Activated CD8-positive, alpha-beta memory T cell treated with anti-CD3 and anti-CD28 coated beads, Interleukin-2, amount 50 U/mL, for 1 hour (primary cell): ENCODE results near the gene NDUFAB1.
"Not testable (repeated sequence)": the region's sequence is repeated elsewhere in the genome, so short reads cannot be mapped to it uniquely, and the experiment has no call there.

Experiments
- DNase-seq: peaks from one replicate; pipeline ENCODE4 v3.0.0-alpha.2; 2020; ENCODE audit errors: extremely low read depth

The NDUFAB1 gene

DNA sequence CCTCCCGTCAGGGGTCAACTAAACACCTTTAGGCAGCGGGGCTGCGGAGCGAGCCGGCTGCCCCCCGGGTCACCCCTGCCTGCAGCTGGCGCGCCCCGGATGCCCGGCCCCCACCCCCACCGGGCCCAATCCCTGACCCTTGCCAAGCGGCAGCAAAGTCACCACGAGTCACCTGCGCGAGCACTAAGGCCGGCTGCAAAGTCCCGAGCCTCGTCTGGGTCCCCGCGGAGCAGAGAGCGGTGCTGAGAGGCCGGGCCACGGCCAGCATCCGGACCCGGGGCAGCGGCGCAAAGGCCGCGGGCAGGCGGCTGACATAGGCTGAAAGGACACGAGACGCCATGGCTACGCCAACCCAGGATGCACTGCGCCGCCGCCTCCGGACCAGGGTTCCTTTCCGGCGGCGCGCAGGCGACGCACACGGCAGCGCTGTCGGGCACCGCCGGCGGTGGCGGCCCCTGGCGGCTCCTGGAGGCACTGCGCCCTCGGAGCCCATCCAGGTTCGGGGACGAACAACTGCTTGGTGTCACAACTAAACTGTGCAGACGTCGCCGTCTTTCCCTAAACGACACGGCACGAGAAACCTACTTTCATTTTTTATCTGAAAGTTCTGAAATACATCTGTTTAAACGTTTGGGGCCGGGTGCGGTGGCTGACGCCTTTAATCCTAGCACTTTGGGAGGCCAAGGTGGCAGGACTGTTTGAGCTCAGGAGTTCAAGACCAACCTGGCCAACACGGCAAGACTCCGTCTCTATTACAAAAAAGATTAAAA lies at the start of gene NDUFAB1:
TSS of gene NDUFAB1 (minus strand) at position 366 of the 770 bp plus-strand sequence. CDS start at position 340, 26 bp downstream.
- peak; percentile 54 for DNase-seq

DNA sequence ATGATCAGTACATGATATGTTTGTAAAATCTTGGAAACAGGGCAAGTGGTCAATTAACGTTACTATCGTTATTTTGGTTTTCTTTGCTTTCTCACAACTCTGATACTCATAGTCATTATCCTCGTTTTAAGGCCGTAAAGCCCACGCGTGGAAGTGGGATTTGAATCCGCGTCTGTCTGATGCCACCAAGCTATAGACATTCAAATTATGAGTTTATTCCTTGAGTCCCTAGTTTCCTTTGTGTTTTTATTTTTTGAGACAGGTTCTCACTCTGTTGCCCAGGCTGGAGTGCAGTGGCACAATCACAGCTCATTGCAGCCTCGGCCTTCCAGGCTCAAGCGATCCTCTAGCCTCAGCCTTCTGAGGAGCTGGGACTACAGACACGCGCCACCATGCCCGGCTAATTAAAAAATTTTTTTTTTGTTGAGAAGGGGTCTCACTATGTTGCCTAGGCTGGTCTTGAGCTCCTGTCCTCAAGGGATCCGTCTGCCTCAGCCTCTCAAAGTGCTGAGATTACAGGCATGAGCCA lies 46.2 kb upstream of the NDUFAB1 start:
- no peak for DNase-seq

DNA sequence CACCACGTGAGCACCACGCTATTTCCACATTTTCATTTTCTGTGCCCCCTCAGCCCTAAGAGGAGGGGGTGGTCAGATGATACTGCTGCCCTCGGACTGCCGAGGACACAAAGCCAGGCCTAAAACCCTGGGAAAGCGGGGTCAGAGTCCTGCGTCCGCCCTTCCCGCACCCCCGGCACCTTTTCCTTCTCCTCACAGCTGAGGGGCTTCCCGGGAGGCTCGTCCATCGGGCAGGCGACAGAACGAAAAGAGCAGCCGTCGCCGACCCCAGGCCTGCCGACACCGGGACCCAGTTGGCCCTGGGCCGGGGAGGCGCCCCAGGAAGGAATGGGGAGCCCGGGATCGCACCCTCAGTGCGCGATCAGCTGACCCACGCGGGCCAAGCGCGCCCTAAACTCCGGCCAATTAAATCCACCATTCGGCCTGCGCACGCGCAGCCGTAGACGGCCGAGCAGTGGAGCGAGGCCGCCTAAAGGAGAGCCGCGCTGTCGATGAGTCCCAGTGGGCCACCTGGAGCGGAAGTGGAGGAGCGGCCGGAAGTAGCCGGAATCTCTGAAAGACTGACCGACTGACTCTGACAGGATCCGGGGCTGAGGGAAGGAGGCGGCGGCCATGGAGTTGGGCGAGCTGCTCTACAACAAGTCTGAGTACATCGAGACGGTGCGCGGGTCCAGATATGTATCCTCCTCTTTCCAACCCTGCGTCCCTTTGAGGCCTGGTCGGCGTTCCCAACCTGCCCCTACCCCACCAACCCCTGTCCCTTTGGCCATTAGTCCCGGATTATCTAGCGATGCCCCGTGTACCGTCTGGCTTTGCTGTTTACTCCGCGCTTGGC lies 45.0 kb upstream of the NDUFAB1 start, which contains the start of the genes DCTN5 and PALB2:
TSS of gene DCTN5 (plus strand) at position 536 of the 835 bp plus-strand sequence. CDS start at position 613, 77 bp downstream.
TSS of gene PALB2 (minus strand) at position 380 of the 835 bp plus-strand sequence. CDS start at position 227, 153 bp downstream.
- DNase-seq = peak; percentile 58

DNA sequence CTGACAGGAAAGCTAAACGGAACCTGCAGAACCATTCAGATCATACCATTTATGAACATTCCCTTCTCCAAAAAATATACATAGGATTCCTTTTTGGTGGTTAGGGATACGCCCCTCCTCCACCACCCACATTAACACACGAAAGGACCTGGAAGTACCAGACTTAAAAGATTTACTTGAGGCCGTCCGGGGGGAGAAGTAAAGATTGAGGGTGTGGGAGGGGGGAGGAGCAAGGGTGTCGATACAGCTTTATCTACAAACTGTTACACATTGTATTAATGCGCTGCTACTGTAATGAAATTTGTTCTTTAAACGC lies 44.5 kb upstream of the NDUFAB1 start:
- no peak for DNase-seq

DNA sequence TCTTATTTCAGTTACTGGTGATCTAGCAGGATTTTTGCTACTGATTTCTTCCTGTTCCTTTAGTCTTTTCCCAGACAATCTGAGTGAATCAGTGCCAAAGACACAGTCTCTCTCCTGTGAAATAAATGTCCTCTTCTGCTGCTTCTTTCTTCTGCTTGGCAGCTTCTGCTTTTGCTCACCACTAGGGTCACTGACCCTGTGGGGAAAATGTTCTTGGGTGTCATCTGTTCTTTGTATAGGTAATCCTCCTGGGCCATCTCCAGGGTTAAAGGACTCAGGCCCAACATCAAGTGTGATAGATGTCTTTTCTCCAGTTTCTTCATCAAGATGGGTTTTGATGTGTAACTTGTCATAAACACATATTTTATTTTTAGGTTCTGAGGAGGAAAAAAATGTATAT lies 39.8 kb upstream of the NDUFAB1 start:
- no peak for DNase-seq

DNA sequence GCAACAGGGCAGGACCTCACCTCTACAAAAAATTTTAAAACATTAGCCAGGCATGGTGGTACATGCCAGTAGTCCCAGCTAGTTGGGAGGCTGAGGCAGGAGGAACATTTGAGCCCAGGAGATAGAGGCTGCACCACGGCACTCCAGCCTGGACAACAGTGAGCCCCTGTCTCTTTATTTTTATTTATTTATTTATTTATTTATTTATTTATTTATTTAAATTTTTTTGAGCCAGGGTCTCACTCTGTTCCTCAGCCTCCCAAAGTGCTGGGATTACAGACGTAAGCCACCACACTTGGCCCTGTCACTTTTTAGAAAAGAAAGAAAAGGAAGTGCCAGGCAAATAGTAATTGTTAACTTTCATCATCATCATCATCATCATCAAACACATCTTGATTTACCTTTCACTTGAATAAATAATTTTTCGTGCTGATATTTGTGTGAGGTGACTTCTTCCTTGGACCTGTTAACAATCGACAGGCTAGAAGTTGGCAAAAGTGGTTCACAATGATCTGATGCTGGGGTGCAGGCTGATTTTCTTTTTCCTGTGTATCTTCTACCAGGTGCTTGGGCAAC lies 38.4 kb upstream of the NDUFAB1 start:
- no peak for DNase-seq

DNA sequence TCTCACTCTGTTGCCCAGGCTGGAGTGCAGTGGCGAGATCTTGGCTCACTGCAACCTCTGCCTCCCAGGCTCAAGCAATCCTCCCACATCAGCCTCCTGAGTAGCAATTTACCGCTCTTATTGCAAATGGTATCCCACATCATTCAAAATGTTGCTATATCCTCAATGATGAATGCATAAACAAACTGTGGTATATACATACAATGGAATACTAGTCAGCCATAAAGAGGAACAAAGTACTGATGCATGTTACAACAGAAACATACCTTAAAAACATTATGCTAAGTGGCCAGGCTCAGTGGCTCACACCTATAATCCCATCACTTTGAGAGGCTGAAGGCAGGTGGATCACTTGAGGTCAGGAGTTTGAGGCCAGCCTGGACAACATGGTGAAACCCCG lies 35.8 kb upstream of the NDUFAB1 start:
- not testable (repeated sequence) for DNase-seq

DNA sequence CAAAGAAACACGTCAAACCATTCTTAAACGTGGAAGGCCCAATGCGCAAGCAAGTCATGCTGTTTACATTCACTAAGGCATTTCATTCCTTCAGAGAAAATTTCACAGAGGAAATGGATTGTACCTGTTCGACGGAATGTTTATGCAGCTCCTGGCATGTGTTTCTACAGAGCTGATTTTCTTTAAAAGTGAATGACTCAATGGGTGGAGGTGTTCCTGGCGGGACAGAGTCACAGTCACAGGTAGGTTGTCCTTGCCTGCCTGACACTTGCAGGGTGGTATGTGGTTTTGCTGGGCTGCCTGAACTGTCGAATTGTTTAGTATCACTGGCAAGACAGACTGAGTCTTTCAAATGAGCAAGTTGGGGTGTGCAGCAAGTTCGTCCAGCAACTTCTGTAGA lies 33.4 kb upstream of the NDUFAB1 start:
- DNase-seq = no peak

DNA sequence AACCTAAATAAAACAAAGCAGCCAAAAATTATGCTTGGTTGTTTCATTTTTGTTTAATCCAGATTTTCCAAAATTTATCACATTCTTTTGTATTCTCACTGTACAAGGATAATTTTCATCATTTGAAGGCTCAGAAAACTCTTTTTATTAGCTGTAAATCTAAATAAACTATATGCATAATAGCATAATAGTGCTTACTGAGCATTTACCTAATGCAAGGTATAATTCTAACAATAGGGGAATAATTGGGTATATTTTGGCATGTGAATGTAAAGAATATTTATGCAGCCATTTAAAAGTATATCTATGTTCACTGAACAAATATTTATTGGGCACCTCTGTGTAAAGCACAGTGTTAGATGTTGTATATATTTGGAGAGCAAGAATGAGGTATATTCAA lies 28.0 kb upstream of the NDUFAB1 start:
- DNase-seq = no peak

DNA sequence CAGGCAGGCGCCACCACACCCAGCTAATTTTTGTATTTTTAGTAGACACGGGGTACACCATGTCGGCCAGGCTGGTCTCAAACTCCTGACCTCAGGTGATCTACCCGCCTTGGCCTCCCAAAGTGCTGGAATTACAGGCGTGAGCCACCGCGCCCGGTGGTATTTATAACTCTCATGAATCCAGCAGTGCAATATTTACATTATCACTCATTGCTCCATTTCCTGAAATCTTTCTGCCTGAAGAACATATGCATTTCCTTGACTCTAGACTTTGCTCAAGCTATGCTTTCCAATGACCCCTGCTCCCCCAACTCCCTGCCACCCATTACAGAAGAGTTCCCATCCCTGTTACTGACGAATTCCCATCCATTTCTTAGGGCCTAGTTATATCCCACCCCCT lies 19.7 kb upstream of the NDUFAB1 start:
- DNase-seq = no peak

DNA sequence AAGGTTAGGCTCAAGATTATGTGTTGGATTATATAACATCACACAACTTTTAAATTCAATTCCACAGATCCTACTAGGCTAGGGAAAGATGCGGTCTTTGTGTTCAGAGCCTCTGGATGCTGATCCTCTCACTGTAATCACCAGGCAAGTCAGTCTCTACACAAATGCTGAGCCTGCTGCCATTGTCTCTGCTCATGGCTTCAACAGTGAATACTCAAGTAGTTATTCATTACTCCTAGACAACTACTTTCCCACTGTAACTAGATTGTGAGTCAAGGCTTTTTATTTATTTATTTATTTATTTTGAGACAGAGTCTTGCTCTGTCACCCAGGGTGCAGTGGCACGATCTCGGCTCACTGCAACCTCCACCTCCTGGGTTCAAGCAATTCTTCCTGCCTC lies 15.8 kb upstream of the NDUFAB1 start:
- no peak for DNase-seq

DNA sequence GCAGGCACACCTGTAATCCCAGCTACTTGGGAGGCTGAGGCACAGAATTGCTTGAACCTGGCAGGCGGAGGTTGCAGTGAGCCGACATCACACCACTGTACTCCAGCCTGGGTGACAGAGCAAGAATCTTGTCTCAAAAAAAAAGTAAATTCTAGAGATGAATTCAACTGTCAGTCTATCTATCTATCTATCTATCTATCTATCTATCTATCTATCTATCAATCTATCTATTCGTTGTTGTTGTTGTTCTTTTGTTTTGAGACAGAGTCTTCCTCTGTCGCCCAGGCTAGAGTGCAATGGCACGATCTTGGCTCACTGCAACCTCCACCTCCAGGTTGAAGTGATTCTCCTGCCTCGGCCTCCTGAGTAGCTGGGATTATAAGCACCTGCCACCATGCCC lies 14.8 kb upstream of the NDUFAB1 start:
- DNase-seq = not testable (repeated sequence)

DNA sequence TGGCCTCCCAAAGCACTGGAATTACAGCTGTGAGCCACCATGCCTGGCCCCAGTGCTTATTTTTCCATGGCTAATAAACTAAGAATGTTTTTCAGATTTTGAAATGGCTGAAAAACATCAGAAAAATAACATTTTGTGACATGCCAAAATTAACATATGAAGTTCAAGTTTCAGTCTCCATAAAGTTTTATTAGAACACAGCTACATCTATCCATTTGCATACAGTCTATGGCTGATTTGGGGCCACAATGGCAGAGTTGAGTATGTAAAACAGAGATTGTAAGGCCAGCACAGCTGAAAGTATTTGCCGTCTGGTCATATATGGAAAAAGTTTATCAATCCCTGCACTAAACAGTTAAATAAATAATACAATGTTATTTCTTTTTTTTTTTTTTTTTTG lies 13.8 kb upstream of the NDUFAB1 start:
- no peak for DNase-seq

DNA sequence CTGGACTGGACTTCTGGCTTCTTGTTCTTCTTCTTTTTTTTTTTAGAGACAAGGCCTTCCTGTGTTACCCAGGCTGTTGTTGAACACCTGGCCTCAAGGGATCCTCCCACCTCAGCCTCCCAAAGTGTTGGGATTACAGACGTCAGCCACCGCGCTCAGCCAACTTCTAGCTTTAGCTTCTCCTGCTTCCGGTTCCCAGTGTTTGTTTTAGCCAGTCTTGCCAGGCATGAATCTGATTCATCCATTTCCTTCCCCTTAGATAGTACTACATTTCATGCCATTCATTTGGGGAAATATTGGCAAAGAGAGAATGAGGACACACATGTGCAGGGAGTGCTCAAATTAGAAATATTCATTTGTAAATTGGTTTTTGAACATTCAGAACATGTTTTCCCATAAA lies 12.1 kb upstream of the NDUFAB1 start:
- no peak for DNase-seq

DNA sequence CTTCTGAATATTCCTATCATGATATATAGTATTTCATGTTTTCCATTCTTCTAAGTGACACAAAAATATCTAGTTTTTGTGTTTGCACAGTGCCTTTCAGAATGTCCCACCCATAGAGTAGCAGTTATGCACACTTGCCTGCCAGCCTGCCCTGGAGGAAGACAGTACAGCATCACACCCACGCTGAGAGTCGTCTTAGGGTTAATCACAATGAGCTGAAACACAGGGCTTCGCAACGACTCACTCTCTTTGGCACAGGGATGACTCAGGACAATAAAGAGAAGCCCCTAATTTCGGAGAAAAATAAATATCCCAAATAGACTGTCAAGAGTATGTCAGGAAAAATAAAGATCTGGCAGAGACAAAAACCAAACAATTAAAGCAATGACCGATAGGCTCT lies 11.6 kb upstream of the NDUFAB1 start:
- no peak for DNase-seq

DNA sequence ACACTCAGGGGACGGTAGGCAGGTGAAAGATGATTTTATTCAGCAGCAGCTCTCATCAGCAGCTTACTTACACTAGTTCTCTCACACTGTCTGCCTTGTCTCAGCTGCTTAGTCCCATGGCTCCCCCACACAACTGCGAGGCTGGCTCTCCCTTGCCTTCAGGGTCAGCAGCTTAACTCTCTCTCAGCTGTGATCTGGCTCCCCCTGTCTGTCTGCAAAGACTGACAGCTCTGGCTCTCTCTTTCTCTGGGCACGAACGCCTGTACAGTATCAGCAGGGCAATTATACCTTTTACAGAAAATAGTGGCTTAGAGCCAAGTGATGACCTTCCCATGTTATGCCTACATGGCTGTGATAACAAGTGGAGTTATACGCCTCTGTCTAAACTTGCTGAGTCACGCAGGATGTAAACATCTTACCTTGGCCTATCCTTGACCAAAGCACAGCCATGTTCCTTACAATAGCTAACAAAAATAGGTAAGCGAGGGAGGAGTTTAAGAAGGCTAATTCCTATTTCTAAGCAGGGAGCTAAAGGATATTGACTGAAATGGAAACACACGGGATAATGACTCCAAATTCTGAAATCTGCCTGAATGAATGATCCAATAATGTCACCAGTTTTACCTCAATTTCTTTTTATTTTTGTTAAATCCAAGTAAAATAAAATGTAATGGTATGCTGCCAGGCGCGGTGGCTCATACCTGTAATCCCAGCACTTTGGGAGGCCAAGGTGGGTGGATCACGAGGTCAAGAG lies 1.1 kb upstream of the NDUFAB1 start:
- DNase-seq = no peak

DNA sequence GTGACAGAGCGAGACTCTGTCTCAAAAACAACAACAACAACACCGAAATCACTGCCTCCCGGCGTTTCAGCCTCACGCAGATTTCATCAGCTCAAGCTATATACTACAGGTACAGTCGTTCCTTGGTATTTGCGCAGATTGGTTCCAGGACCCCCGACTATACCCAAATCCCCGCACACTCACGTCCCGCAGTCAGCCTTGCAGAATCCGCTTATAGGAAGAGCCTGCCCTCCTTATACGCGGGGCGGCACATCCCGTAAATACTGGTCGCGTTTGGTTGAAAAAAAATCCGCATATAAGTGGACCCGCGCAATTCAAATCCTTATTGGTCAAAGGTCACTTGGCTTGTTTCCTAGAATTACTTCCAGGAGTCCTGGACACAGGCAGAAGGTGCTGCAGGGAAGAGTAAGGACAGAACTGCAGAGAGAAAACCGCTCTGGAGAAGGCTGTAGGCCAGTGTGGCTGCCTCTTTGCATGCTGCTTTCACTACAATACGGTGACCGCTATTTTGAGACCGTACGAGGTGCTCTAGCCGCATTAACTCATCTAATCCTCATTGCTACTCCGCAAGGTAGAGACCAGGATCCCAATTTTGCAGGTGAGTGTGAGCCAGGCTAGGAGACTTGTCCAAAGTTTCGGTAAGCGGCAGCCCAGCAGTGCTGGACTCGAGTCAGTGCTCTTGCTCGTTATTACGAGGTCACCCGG lies 718 bp downstream of the NDUFAB1 start:
- DNase-seq = no peak

DNA sequence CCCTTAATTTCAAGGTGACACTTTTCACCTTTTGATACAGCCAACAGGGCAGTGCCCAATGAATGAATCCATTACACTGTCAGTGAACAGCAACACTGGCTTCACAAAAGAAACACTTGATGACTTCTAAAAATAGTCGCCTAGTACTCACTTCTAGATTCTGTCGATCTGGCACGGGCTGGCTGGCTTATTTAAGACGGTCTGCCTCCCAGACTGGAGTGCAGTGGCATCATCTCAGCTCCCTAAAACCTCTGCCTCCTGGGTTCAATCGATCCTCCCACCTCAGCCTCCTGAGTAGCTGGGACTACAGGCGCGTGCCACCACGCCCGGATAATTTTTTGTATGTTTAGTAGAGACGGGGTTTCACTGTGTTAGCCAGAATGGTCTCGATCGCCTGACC lies 1.9 kb downstream of the NDUFAB1 start:
- no peak for DNase-seq

DNA sequence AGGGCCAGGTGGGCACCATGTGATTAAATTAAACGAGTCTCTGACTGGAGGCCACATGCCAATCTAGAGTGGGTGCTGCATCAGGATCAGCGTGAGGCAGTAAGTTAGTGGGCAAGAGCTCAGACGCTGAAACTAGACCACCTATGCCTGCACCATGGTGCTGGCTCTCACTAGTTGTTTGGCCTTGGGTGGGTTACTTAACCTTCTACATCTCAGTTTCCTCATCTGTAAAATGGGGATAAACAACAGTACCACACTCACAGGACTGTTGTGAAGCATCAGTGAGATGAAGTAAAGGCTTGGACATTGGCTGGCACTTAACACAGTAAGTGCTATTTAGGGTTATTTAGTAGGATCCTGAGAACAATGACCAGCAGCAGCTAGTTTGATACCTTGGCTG lies 5.9 kb downstream of the NDUFAB1 start:
- DNase-seq = no peak

DNA sequence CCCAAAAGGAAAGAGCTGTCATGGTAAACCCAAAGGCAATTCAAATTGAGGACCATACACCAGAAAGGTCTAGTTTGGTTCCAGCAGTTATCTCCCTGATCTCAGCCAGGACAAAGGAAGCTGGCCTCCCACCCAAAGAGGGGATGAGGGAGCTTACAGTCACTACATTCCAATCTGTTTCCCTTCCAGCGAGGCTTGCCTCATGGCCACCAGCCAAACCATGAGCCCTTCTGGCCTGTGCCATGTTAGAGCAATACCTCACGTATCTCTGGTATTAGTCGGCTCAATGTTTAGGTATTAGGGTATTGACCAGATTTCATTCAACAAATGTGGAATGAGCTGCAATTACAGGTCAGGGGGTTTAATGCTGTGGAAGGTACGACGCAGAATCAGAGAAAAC lies 8.4 kb downstream of the NDUFAB1 start:
- DNase-seq = no peak
